HepG2 (cell line): ENCODE results near the gene SLC25A10. TPM values are rescaled to one million over a fixed set of nuclear protein-coding genes. Genes with fewer than 3 reads are reported as not detected.

Source experiments
- AHDC1 ChIP-seq: sonication (generic); formaldehyde crosslinking; IDR thresholded peaks from 2 replicates; pipeline ENCODE4 v1.5.1; 2020; ENCODE audit warnings: mild to moderate bottlenecking, missing genetic modification reagents, borderline replicate concordance
- GABPA ChIP-seq, 2 experiments: IDR thresholded peaks; 2 replicates each; pipeline ENCODE4 v1.6.1; 2011 to 2016; ENCODE audit warnings: low read depth in 2 of 2, low read length in 1 of 2, missing biosample characterization in 1 of 2, missing genetic modification characterization in 1 of 2
- HNF1B ChIP-seq: sonication (generic); formaldehyde crosslinking; IDR thresholded peaks from 2 replicates; pipeline ENCODE4 v1.5.1; 2020; ENCODE audit warnings: mild to moderate bottlenecking, moderate library complexity, missing genetic modification reagents
- KLF9 ChIP-seq: IDR thresholded peaks from 2 replicates; pipeline ENCODE4 v1.6.1; 2016; ENCODE audit warnings: low read depth
- KMT2B ChIP-seq: IDR thresholded peaks from 2 replicates; pipeline ENCODE4 v1.6.1; 2016; ENCODE audit warnings: missing genetic modification reagents, missing compliant biosample characterization
- MAX ChIP-seq: IDR thresholded peaks from 2 replicates; pipeline ENCODE4 v1.6.1; 2012; ENCODE audit warnings: inconsistent platforms
- MTF1 ChIP-seq: sonication (generic); formaldehyde crosslinking; IDR thresholded peaks from 2 replicates; pipeline ENCODE4 v1.5.0; 2020; ENCODE audit warnings: missing genetic modification reagents
- PITX1 ChIP-seq: sonication (generic); formaldehyde crosslinking; IDR thresholded peaks from 2 replicates; pipeline ENCODE4 v1.5.1; 2020; ENCODE audit warnings: mild to moderate bottlenecking, missing genetic modification reagents
- RXRB ChIP-seq: IDR thresholded peaks from 2 replicates; pipeline ENCODE4 v1.6.1; 2016; ENCODE audit warnings: borderline replicate concordance, missing genetic modification reagents, missing compliant biosample characterization
- SRSF1 ChIP-seq: fragments of 200-400 bp; formaldehyde crosslinking; optimal IDR thresholded peaks from 2 replicates; pipeline ENCODE3; 2017; ENCODE audit warnings: mild to moderate bottlenecking, low read depth, low read length, moderate library complexity
- THYN1 ChIP-seq: sonication (generic); formaldehyde crosslinking; IDR thresholded peaks from 2 replicates; pipeline ENCODE4 v1.8.1; 2023; ENCODE audit warnings: low read depth, mild to moderate bottlenecking, moderate library complexity, missing genetic modification reagents, borderline replicate concordance
- ZBTB25 ChIP-seq: IDR thresholded peaks from 2 replicates; pipeline ENCODE4 v1.6.1; 2018; ENCODE audit warnings: missing genetic modification reagents
- ZBTB3 ChIP-seq: sonication (generic); formaldehyde crosslinking; IDR thresholded peaks from 2 replicates; pipeline ENCODE4 v1.4.0; 2020; ENCODE audit warnings: low read depth, mild to moderate bottlenecking, moderate library complexity, missing genetic modification reagents, borderline replicate concordance
- ZFP91 ChIP-seq: sonication (generic); formaldehyde crosslinking; IDR thresholded peaks from 2 replicates; pipeline ENCODE4 v1.9.0; 2022; ENCODE audit warnings: missing genetic modification reagents, mild to moderate bottlenecking, borderline replicate concordance
- ZNF136 ChIP-seq: sonication (generic); formaldehyde crosslinking; IDR thresholded peaks from 2 replicates; pipeline ENCODE4 v1.8.1; 2022; ENCODE audit warnings: low read depth, mild to moderate bottlenecking, moderate library complexity, missing genetic modification reagents
- ZNF367 ChIP-seq: sonication (generic); formaldehyde crosslinking; IDR thresholded peaks from 2 replicates; pipeline ENCODE4 v1.4.0; 2020; ENCODE audit warnings: missing genetic modification reagents, borderline replicate concordance
- ZNF777 ChIP-seq: sonication (generic); formaldehyde crosslinking; IDR thresholded peaks from 2 replicates; pipeline ENCODE4 v1.4.0; 2020; ENCODE audit warnings: missing genetic modification reagents
- ZNF792 ChIP-seq: IDR thresholded peaks from 2 replicates; pipeline ENCODE4 v1.6.1; 2016
- polyA plus RNA-seq, 8 experiments: library from polyadenylated mRNA; depleted of rRNA in 3 of 8; stranded (reverse) in 7 of 8; unstranded in 1 of 8; fragments of >200 nt; fragmentation: Illumina TruSeq in 4 of 8; extraction: Trizol in 4 of 8; gene quantifications; 2 replicates each; pipeline versions ENCODE4 v1.2.1 to v1.2.3, GENCODE V29; 2011 to 2016; ENCODE audit warnings: low read depth in 4 of 8, missing spikeins in 1 of 8, mixed read lengths in 1 of 8; ENCODE audit not compliant: insufficient read depth in 1 of 8
- total RNA-seq, 5 experiments: library from RNA; depleted of rRNA; stranded (reverse); fragments of >200 nt; fragmentation: Illumina TruSeq; extraction: Trizol; gene quantifications; 2 replicates each; pipeline ENCODE4 v1.2.3, GENCODE V29; 2016; ENCODE audit warnings: low read depth in 1 of 5

The SLC25A10 gene
- total and polyA plus RNA-seq, 2 of the 13 experiments (the other 11 are each of a cell fraction or from before 2014, with no cell fraction given): 46.5 to 140 TPM

- TF ChIP-seq MTF1 (CRISPR knock-in tag) (peak; percentile 24; the same call in 1 of the 2 replicates), ZFP91 (CRISPR knock-in tag) (peak; percentile 86; the same call in 1 of the 2 replicates), ZBTB3 (CRISPR knock-in tag) (0 out of 2 replicates have a peak, but pooled peaks have one; percentile 49), GABPA (IDR thresholded peaks at IDR 0.05; ENCODE audit: low read depth, low read length) (peak; percentile 88), GABPA (CRISPR knock-in tag; IDR thresholded peaks at IDR 0.05; ENCODE audit: low read depth) (peak; percentile 92), RXRB (CRISPR knock-in tag) (peak; percentile 66), THYN1 (CRISPR knock-in tag) (no peak), PITX1 (CRISPR knock-in tag) (0 out of 2 replicates have a peak, but pooled peaks have one; percentile 11), HNF1B (CRISPR knock-in tag) (peak; percentile 87), ZNF777 (CRISPR knock-in tag) (peak; percentile 97), KLF9 (CRISPR knock-in tag) (peak; percentile 84; the same call in 1 of the 2 replicates), SRSF1 (peak; percentile 60), ZNF367 (peak; percentile 8; the same call in 1 of the 2 replicates), MAX (peak; percentile 76), AHDC1 (CRISPR knock-in tag) (no peak), ZBTB25 (CRISPR knock-in tag) (peak; percentile 95), ZNF792 (CRISPR knock-in tag) (0 out of 2 replicates have a peak, but pooled peaks have one; percentile 17), KMT2B (CRISPR knock-in tag) (peak; percentile 80), ZNF136 (0 out of 2 replicates have a peak, but pooled peaks have one; percentile 3)
Measured at GRCh38 chr17:81683584-81684441, 28.3 kb upstream of the SLC25A10 start, which contains the start of the genes ARL16 and HGS (continued).
